WTC11 (cell line): ENCODE data around the gene BCORL1. TPM values are rescaled to one million over a fixed set of nuclear protein-coding genes. Genes with fewer than 3 reads are reported as not detected.

ENCODE experiments used
- ATF6 ChIP-seq: sonication (generic); formaldehyde crosslinking; IDR thresholded peaks from 2 replicates; pipeline ENCODE4 v1.8.1; 2023; ENCODE audit warnings: mild to moderate bottlenecking, missing genetic modification reagents
- EMX1 ChIP-seq: fragments of 250-450 bp; sonication (Bioruptor Pico); IDR thresholded peaks from 2 replicates; pipeline ENCODE4 v1.8.0; 2021; ENCODE audit warnings: mild to moderate bottlenecking
- FOXP1 ChIP-seq: sonication (generic); formaldehyde crosslinking; IDR thresholded peaks from 2 replicates; pipeline ENCODE4 v1.8.0; 2022; ENCODE audit warnings: missing genetic modification reagents, mild to moderate bottlenecking, moderate library complexity, borderline replicate concordance
- HMGA2 ChIP-seq: fragments of 250-450 bp; sonication (Bioruptor Pico); IDR thresholded peaks from 2 replicates; pipeline ENCODE4 v1.4.0; 2021; ENCODE audit warnings: mild to moderate bottlenecking, moderate library complexity
- NFATC4 ChIP-seq: fragments of 250-450 bp; sonication (Bioruptor Pico); IDR thresholded peaks from 2 replicates; pipeline ENCODE4 v1.9.0; 2021; ENCODE audit warnings: mild to moderate bottlenecking
- NR2C2 ChIP-seq: sonication (generic); formaldehyde crosslinking; IDR thresholded peaks from 2 replicates; pipeline ENCODE4 v1.8.0; 2022; ENCODE audit warnings: mild to moderate bottlenecking, missing genetic modification reagents
- OVOL2 ChIP-seq: fragments of 250-450 bp; sonication (Bioruptor Pico); IDR thresholded peaks from 2 replicates; pipeline ENCODE4 v1.9.0; 2021; ENCODE audit warnings: mild to moderate bottlenecking, borderline replicate concordance
- RELA ChIP-seq: sonication (generic); formaldehyde crosslinking; IDR thresholded peaks from 2 replicates; pipeline ENCODE4 v1.8.1; 2022; ENCODE audit warnings: missing genetic modification reagents, mild to moderate bottlenecking, borderline replicate concordance
- RORB ChIP-seq: fragments of 250-450 bp; sonication (Bioruptor Pico); IDR thresholded peaks from 2 replicates; pipeline ENCODE4 v1.9.0; 2021; ENCODE audit warnings: mild to moderate bottlenecking
- SMAD4 ChIP-seq: sonication (generic); formaldehyde crosslinking; IDR thresholded peaks from 2 replicates; pipeline ENCODE4 v1.8.0; 2022; ENCODE audit warnings: mild to moderate bottlenecking, missing genetic modification reagents
- TEAD4 ChIP-seq: sonication (generic); formaldehyde crosslinking; IDR thresholded peaks from 2 replicates; pipeline ENCODE4 v1.8.0; 2022; ENCODE audit warnings: mild to moderate bottlenecking, missing genetic modification reagents
- USF2 ChIP-seq: sonication (generic); formaldehyde crosslinking; IDR thresholded peaks from 2 replicates; pipeline ENCODE4 v1.8.1; 2023; ENCODE audit warnings: mild to moderate bottlenecking, missing genetic modification reagents, moderate library complexity
- ZBTB21 ChIP-seq: sonication (generic); formaldehyde crosslinking; IDR thresholded peaks from 2 replicates; pipeline ENCODE4 v1.8.1; 2023; ENCODE audit warnings: mild to moderate bottlenecking, missing genetic modification reagents, borderline replicate concordance
- ZNF138 ChIP-seq: sonication (generic); formaldehyde crosslinking; conservative IDR thresholded peaks from 2 replicates; pipeline ENCODE4 v1.8.1; 2022; ENCODE audit warnings: mild to moderate bottlenecking, moderate library complexity, missing genetic modification reagents
- ZNF263 ChIP-seq: sonication (generic); formaldehyde crosslinking; IDR thresholded peaks from 2 replicates; pipeline ENCODE4 v1.8.1; 2022; ENCODE audit warnings: low read depth, mild to moderate bottlenecking, moderate library complexity, missing genetic modification reagents
- ZNF396 ChIP-seq: fragments of 250-450 bp; sonication (Bioruptor Pico); IDR thresholded peaks from 2 replicates; pipeline ENCODE4 v1.8.0; 2021; ENCODE audit warnings: mild to moderate bottlenecking, moderate library complexity, borderline replicate concordance
- ZNF512 ChIP-seq: sonication (generic); formaldehyde crosslinking; IDR thresholded peaks from 2 replicates; pipeline ENCODE4 v1.8.1; 2022; ENCODE audit warnings: missing genetic modification reagents, borderline replicate concordance
- total RNA-seq: library from RNA; stranded (reverse); gene quantifications from 3 replicates; pipeline ENCODE4 v1.2.3, GENCODE V29; 2021
- TF ChIP-seq, protein P1 (sequence below): fragments of 250-450 bp; sonication (Bioruptor Pico); IDR thresholded peaks from 2 replicates; pipeline ENCODE4 v1.9.0; 2021; ENCODE audit warnings: mild to moderate bottlenecking
- TF ChIP-seq, protein P2 (sequence below): fragments of 250-450 bp; sonication (Bioruptor Pico); IDR thresholded peaks from 2 replicates; pipeline ENCODE4 v1.8.0; 2021; ENCODE audit warnings: mild to moderate bottlenecking
- TF ChIP-seq, protein P3 (sequence below): sonication (generic); formaldehyde crosslinking; IDR thresholded peaks from 2 replicates; pipeline ENCODE4 v1.8.0; 2023; ENCODE audit warnings: missing genetic modification reagents
- TF ChIP-seq, protein P4 (sequence below): sonication (generic); formaldehyde crosslinking; IDR thresholded peaks from 2 replicates; pipeline ENCODE4 v1.8.0; 2023; ENCODE audit warnings: missing genetic modification reagents, mild to moderate bottlenecking, borderline replicate concordance
- TF ChIP-seq, protein P5 (sequence below): fragments of 250-450 bp; sonication (Bioruptor Pico); IDR thresholded peaks from 2 replicates; pipeline ENCODE4 v1.9.0; 2021; ENCODE audit warnings: mild to moderate bottlenecking, borderline replicate concordance

Gene BCORL1
- total RNA-seq, 1 experiment from 2014 or later: 12.0 TPM

- TF ChIP-seq HMGA2 (CRISPR knock-in tag): no peak
- TF ChIP-seq, protein P1, sequence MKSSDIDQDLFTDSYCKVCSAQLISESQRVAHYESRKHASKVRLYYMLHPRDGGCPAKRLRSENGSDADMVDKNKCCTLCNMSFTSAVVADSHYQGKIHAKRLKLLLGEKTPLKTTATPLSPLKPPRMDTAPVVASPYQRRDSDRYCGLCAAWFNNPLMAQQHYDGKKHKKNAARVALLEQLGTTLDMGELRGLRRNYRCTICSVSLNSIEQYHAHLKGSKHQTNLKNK (CRISPR knock-in tag): no peak
- no peak for TF ChIP-seq EMX1
- TF ChIP-seq, protein P2, sequence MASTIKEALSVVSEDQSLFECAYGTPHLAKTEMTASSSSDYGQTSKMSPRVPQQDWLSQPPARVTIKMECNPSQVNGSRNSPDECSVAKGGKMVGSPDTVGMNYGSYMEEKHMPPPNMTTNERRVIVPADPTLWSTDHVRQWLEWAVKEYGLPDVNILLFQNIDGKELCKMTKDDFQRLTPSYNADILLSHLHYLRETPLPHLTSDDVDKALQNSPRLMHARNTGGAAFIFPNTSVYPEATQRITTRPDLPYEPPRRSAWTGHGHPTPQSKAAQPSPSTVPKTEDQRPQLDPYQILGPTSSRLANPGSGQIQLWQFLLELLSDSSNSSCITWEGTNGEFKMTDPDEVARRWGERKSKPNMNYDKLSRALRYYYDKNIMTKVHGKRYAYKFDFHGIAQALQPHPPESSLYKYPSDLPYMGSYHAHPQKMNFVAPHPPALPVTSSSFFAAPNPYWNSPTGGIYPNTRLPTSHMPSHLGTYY (CRISPR knock-in tag): no peak
- no peak for TF ChIP-seq ZNF396 (CRISPR knock-in tag)
- TF ChIP-seq ATF6 (CRISPR knock-in tag): no peak
- TF ChIP-seq, protein P3, sequence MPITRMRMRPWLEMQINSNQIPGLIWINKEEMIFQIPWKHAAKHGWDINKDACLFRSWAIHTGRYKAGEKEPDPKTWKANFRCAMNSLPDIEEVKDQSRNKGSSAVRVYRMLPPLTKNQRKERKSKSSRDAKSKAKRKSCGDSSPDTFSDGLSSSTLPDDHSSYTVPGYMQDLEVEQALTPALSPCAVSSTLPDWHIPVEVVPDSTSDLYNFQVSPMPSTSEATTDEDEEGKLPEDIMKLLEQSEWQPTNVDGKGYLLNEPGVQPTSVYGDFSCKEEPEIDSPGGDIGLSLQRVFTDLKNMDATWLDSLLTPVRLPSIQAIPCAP (CRISPR knock-in tag): peak; percentile 80
- TF ChIP-seq, protein P4, sequence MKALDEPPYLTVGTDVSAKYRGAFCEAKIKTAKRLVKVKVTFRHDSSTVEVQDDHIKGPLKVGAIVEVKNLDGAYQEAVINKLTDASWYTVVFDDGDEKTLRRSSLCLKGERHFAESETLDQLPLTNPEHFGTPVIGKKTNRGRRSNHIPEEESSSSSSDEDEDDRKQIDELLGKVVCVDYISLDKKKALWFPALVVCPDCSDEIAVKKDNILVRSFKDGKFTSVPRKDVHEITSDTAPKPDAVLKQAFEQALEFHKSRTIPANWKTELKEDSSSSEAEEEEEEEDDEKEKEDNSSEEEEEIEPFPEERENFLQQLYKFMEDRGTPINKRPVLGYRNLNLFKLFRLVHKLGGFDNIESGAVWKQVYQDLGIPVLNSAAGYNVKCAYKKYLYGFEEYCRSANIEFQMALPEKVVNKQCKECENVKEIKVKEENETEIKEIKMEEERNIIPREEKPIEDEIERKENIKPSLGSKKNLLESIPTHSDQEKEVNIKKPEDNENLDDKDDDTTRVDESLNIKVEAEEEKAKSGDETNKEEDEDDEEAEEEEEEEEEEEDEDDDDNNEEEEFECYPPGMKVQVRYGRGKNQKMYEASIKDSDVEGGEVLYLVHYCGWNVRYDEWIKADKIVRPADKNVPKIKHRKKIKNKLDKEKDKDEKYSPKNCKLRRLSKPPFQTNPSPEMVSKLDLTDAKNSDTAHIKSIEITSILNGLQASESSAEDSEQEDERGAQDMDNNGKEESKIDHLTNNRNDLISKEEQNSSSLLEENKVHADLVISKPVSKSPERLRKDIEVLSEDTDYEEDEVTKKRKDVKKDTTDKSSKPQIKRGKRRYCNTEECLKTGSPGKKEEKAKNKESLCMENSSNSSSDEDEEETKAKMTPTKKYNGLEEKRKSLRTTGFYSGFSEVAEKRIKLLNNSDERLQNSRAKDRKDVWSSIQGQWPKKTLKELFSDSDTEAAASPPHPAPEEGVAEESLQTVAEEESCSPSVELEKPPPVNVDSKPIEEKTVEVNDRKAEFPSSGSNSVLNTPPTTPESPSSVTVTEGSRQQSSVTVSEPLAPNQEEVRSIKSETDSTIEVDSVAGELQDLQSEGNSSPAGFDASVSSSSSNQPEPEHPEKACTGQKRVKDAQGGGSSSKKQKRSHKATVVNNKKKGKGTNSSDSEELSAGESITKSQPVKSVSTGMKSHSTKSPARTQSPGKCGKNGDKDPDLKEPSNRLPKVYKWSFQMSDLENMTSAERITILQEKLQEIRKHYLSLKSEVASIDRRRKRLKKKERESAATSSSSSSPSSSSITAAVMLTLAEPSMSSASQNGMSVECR (CRISPR knock-in tag): no peak; the same call in 1 of the 2 replicates
- no peak for TF ChIP-seq SMAD4 (CRISPR knock-in tag)
- TF ChIP-seq, protein P5, sequence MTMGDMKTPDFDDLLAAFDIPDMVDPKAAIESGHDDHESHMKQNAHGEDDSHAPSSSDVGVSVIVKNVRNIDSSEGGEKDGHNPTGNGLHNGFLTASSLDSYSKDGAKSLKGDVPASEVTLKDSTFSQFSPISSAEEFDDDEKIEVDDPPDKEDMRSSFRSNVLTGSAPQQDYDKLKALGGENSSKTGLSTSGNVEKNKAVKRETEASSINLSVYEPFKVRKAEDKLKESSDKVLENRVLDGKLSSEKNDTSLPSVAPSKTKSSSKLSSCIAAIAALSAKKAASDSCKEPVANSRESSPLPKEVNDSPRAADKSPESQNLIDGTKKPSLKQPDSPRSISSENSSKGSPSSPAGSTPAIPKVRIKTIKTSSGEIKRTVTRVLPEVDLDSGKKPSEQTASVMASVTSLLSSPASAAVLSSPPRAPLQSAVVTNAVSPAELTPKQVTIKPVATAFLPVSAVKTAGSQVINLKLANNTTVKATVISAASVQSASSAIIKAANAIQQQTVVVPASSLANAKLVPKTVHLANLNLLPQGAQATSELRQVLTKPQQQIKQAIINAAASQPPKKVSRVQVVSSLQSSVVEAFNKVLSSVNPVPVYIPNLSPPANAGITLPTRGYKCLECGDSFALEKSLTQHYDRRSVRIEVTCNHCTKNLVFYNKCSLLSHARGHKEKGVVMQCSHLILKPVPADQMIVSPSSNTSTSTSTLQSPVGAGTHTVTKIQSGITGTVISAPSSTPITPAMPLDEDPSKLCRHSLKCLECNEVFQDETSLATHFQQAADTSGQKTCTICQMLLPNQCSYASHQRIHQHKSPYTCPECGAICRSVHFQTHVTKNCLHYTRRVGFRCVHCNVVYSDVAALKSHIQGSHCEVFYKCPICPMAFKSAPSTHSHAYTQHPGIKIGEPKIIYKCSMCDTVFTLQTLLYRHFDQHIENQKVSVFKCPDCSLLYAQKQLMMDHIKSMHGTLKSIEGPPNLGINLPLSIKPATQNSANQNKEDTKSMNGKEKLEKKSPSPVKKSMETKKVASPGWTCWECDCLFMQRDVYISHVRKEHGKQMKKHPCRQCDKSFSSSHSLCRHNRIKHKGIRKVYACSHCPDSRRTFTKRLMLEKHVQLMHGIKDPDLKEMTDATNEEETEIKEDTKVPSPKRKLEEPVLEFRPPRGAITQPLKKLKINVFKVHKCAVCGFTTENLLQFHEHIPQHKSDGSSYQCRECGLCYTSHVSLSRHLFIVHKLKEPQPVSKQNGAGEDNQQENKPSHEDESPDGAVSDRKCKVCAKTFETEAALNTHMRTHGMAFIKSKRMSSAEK: no peak
- no peak for TF ChIP-seq ZNF263 (CRISPR knock-in tag)
- no peak for TF ChIP-seq NR2C2
- TF ChIP-seq FOXP1 (CRISPR knock-in tag): peak; percentile 43; the same call in 1 of the 2 replicates
- TF ChIP-seq ZNF512: no peak
- TF ChIP-seq USF2 (CRISPR knock-in tag): no peak
- no peak for TF ChIP-seq RELA (CRISPR knock-in tag)
- no peak for TF ChIP-seq OVOL2 (CRISPR knock-in tag)
- TF ChIP-seq NFATC4 (CRISPR knock-in tag): no peak
- no peak for TF ChIP-seq RORB (CRISPR knock-in tag)
- no peak for TF ChIP-seq ZNF138
- no peak for TF ChIP-seq TEAD4 (CRISPR knock-in tag)
- TF ChIP-seq ZBTB21: 0 out of 2 replicates have a peak, but pooled peaks have one; percentile 59
Observed at GRCh38 chrX:130060122-130061069, 78.0 kb downstream of the BCORL1 start (continued).
